HG03139 (cell line): Measurements from ENCODE around the gene PTPN14.
"Not testable (repeated sequence)": the region's sequence is repeated elsewhere in the genome, so short reads cannot be mapped to it uniquely, and the experiment has no call there.

ENCODE experiments used
- ATAC-seq: cut with Tn5 transposase; IDR thresholded peaks from one replicate; pipeline ENCODE4 v1.9.1; 2021; ENCODE audit not compliant: unreplicated experiment

The PTPN14 gene

GRCh38 chr1:214481983-214482634 lies 69.3 kb downstream of the PTPN14 start:
- ATAC-seq, result not testable (repeated sequence)

DNA sequence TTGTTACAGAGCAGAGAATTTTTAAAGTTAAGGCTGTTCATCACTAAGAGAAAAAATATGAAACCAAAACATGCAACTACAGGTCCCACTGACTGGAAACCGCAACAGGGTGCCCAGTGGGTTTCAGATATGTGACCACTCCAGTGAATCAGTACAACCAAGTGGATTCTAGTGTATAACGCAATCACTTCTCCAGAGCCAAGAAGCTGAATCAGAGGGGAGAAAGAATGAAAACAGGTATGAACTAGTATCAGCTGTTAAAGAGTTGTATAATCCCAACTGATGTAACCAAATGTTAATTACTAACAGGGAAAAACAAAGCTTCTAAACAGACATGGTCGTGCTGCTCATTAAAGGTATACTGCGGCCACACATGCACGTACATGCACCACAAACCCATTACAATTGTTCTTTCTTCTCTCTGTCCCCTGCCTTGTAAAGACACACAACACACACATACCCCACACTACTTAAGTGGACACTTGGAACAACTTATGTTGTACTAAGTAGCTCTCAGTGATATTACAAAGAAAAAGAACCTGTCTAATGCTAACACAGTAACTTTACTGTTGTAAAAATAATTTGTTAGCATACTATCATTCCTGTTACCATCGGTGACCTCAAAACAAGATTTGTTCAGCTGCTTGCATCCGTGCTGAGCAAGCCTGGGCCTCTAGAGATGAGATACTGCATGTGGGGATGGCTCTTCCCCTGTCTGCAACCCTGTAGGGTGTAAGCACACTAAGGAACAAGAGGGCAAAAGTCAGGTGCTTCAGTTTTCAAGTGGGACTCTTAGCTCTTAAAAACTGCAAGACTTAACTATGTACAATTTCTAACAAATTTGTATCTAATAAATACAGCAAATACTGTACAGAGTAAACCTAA lies 74.2 kb downstream of the PTPN14 start:
- no peak for ATAC-seq

DNA sequence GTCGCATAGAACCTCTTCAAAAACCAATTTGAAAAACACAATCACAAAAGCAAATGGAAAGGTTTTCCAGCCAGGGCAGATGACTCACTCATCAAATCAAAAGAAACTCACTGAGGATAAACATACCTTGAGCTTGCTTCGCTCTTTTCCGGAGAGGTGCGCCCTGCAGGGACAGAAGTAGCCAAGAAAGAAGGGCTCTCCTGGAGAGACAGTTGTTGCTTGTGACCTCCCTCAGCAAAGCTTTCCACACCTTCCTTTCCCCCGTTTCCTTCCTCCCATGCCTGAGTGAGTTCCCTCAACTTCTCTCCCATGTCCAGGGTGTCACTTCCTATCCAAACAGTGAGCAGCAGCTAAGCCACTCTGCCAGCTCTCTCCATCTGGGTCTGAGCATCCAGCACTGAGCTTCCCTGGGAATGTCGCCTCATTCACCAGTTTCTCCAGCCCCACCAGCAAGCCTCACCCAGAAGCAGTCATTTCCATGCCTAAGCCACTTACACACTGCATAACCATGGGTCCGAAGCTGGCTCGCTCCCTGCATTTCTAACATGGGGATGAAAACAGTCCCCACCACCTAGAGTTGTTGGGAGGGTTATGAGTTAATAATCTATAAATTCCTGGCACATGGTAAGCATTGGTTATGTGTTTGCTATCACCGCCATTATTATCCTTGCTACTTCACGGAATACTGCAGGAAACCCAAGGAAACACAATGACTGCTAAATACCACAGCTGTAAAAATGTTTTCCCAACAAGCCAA lies 75.0 kb downstream of the PTPN14 start:
- no peak for ATAC-seq

GRCh38 chr1:214475746-214476145 lies 75.7 kb downstream of the PTPN14 start:
- no peak for ATAC-seq

DNA sequence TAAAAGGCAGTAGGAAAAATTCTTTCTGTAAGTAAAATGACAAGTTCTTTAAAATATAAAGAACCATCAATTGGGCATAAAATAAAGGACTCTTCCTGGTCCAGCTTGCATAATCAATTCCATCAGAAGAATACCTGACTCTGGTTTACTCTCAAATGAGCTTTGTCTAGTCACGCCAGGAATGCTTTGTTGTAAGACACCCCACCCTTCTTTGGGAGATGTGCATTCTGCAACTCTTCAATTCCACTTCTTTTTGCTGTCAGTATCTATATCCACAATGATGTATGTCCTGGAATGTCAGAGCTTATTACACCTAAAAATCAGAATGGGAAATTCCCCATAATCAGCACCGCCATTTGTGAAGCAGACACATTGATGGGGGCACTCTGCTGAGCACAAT lies 76.1 kb downstream of the PTPN14 start:
- ATAC-seq, result no peak

DNA sequence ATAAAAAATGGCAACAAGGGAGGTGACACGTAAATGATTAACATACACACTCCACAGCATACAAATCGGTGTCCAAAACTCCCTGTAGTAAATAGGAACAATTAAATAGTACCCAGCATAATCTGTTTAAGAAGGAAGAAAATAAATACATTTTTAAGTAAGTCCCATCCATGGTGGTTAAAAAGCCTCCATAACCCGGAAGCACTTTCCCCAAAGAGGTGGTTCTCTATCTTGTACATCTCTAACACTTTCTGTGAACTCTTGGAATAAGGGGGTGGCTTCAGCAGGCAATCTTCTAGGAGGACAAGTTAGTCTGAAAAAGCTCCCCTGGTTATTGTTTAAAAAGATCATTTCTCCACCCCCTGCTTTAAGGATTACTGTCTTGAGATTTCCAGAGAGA lies 76.9 kb downstream of the PTPN14 start:
- no peak for ATAC-seq

- no peak for ATAC-seq
Observed at GRCh38 chr1:214473862-214474261, 77.5 kb downstream of the PTPN14 start.

- ATAC-seq, result no peak
Observed at GRCh38 chr1:214473387-214473786, 78.0 kb downstream of the PTPN14 start.

DNA sequence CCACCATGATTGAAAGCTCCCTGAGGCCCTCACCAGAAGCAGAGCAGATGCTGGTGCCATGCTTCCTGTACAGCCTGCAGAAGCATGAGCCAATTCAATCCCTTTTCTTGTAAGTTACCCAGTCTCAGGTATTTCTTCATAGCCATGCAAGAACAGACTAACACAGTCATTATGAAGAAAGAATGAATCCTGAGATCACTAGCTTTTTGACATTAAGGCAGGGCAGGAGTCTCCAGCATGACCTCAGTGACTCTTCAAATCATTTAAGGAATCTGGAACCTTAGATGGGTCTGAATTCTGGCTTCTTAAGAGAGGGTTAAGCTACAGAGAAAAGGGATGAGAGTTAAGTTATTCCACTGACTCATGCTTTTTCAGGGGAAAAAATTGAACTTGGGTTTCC lies 79.0 kb downstream of the PTPN14 start:
- ATAC-seq, result no peak

GRCh38 chr1:214471458-214471857 lies 79.9 kb downstream of the PTPN14 start:
- ATAC-seq, result no peak

DNA sequence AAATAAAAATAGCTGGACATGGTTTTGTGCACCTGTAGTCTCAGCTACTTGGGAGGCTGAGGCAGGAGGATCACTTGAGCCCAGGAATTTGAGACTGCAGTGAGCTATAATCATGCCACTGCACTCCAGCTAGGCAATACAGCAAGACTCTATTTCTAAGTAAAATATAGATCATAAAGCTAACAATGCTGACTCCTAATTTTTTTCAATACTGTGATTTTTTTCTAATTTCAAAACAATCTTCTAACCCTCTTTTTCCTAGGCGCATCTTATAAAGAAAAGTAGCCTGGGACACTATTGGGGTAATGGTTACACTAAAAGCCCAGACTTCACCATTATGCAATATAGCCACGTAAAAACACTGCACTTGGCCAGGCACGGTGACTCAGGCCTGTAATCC lies 81.3 kb downstream of the PTPN14 start:
- ATAC-seq, result no peak

DNA sequence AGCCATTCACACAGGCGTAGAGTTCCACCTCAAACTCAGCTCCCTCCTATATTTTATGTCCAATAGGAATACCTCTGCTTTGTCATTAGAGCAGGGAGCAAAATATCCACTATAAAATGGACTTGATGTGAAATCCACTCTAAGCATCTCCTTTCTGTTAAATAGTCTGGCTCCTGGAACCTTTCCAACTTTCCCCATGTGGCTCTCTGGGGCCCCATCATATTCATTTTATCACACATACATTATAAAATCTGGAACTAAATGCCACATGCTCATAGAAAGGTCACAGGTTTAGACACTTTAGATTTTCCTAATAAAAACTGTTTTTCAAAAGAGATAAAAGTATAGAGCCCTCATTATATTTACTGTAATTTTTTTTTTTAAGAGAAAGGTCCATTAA lies 82.1 kb downstream of the PTPN14 start:
- ATAC-seq, result no peak

DNA sequence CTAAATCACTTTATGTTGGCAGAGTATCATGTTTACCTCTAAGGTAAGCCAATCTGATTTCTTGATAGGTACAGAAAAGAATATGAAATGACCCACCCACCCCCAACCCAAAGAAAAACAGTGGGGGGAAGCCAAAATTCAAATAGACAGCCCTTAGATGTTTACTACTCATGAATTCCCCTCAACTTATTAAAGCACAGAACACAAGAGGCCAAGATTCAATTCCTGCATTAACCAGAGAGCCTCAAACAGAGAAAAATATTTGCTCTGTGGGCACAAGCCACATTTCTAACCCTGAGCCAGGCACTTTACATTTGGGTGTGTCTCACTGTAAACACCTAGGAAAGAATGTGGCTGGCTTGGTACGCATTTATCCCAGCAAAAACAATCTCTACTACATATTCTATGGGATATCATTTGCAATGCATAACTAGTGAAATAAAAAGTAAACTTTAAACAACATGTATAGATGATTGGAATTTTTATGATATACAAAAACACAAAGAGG lies 84.3 kb downstream of the PTPN14 start:
- ATAC-seq, result no peak

GRCh38 chr1:214466403-214467077 lies 84.9 kb downstream of the PTPN14 start:
- no peak for ATAC-seq

- no peak for ATAC-seq
Observed at GRCh38 chr1:214464445-214465287, 86.7 kb downstream of the PTPN14 start.

DNA sequence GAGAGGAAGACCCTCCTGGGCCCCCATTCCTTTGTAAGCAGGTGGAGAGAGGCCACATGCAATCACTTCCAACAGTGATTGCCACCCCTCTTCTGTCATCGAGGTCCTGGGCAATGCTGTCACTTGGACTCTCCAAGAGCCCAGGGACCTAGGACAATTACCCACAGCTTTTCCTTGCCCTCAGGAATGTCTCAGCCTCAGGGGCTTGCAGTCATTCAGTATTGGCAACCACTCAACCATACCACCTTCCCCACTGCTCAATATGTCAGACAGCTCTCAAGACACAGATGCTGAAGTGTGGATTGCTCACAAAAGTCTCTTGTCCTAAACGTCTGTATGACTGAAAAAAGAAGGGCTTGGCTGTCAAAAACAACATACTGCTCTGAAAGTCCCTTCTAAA lies 87.8 kb downstream of the PTPN14 start:
- no peak for ATAC-seq

DNA sequence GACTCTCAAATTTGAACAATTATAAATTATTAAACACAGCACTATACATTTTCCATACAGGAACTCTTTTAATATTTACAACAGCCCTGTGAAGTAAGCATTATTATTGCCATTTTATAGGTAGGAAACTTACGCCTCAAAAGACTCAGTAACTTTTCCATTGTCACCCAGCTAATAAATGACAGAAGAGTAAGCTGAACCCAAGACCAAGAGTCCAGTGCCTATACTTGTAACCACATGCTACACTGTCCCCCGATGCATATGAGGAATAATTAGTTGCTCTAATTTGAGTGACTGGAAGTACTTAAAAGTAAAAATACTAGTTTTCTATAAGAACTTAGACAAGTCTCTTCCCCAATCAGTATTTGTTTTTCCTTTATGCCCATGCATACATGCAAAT lies 88.5 kb downstream of the PTPN14 start:
- no peak for ATAC-seq

DNA sequence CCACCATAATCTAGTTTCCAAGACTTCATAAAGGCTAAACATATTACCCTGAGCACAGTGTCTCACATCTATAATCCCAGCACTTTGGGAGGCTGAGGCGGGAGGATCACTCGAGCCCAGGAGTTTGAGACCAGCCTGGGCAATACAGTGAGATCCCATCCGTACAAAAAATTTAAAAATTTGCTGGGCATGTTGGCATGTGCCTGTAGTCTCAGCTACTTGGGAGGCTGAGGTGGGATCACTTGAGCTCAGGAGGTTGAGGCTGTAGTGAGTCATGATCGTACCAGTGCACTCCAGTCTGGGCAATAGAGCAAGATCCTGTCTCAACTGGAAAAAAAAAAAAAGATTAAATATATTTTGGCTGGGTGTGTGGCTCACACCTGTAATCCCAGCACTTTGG lies 90.1 kb downstream of the PTPN14 start:
- no peak for ATAC-seq

DNA sequence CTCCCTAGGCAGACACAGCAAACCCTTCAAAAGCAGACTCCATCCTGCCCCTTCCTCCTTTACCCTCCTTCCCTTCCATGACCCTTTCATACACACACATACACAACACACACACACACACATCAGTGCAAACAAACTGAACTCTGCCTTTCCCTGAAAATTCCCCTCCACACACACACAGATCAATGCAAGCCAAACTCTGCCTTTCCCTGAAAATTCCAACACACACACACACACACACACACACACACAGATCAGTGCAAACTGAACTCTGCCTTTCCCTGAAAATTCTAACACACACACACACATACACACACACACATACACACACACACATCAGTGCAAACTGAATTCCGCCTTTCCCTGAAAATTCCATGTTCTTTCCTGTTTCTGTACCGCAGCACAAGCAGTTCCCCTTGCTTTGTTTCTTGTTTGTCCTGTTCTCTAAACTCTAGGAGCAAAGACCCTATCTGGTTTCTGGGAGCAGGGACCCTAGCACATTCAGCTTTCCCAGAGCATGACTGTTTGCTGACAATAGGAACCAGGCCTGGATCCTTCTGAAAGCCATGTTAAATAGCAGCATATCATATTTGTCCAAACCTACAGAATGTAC lies 91.0 kb downstream of the PTPN14 start:
- ATAC-seq, result no peak

- no peak for ATAC-seq
Observed at GRCh38 chr1:214459895-214460294, 91.5 kb downstream of the PTPN14 start.
